HG03521 (cell line): ENCODE results near the gene MC3R.
"Not testable (repeated sequence)": the region's sequence is repeated elsewhere in the genome, so short reads cannot be mapped to it uniquely, and the experiment has no call there.

Experiments
- ATAC-seq: cut with Tn5 transposase; IDR thresholded peaks from one replicate; pipeline ENCODE4 v1.9.1; 2021; ENCODE audit warnings: mild to moderate bottlenecking, moderate library complexity; ENCODE audit not compliant: unreplicated experiment

Gene MC3R

GRCh38 chr20:56247954-56248782, at the start of gene MC3R:
Gene MC3R, plus strand, starts transcription at chr20:56248732. Its CDS starts 112 bp downstream, at chr20:56248844.
- ATAC-seq = no peak

GRCh38 chr20:56200456-56200855, 48.1 kb upstream of the MC3R start:
- no peak for ATAC-seq

- ATAC-seq = no peak
Measured at GRCh38 chr20:56202493-56203077, 45.9 kb upstream of the MC3R start.

- ATAC-seq = no peak
Measured at GRCh38 chr20:56204206-56204605, 44.3 kb upstream of the MC3R start.

GRCh38 chr20:56205346-56205745, 43.2 kb upstream of the MC3R start:
- no peak for ATAC-seq

- no peak for ATAC-seq
Measured at GRCh38 chr20:56207656-56208055, 40.9 kb upstream of the MC3R start.

GRCh38 chr20:56208121-56208520, 40.4 kb upstream of the MC3R start:
- no peak for ATAC-seq

GRCh38 chr20:56211051-56211450, 37.5 kb upstream of the MC3R start:
- ATAC-seq = no peak

GRCh38 chr20:56212091-56212490, 36.4 kb upstream of the MC3R start:
- no peak for ATAC-seq

GRCh38 chr20:56213321-56213720, 35.2 kb upstream of the MC3R start:
- no peak for ATAC-seq

GRCh38 chr20:56215115-56215514, 33.4 kb upstream of the MC3R start:
- ATAC-seq = no peak

GRCh38 chr20:56217829-56218228, 30.7 kb upstream of the MC3R start:
- ATAC-seq = no peak

- ATAC-seq = not testable (repeated sequence)
Measured at GRCh38 chr20:56221186-56221585, 27.3 kb upstream of the MC3R start.

GRCh38 chr20:56222201-56222600, 26.3 kb upstream of the MC3R start:
- no peak for ATAC-seq

GRCh38 chr20:56222945-56223344, 25.6 kb upstream of the MC3R start:
- no peak for ATAC-seq

GRCh38 chr20:56223352-56223751, 25.2 kb upstream of the MC3R start:
- ATAC-seq = no peak

- ATAC-seq = no peak
Measured at GRCh38 chr20:56228021-56228420, 20.5 kb upstream of the MC3R start.

- no peak for ATAC-seq
Measured at GRCh38 chr20:56229812-56230211, 18.7 kb upstream of the MC3R start.

- no peak for ATAC-seq
Measured at GRCh38 chr20:56234110-56234509, 14.4 kb upstream of the MC3R start.

GRCh38 chr20:56237335-56237734, 11.2 kb upstream of the MC3R start:
- ATAC-seq = no peak

- no peak for ATAC-seq
Measured at GRCh38 chr20:56244259-56244658, 4.3 kb upstream of the MC3R start.

GRCh38 chr20:56245761-56246160, 2.8 kb upstream of the MC3R start:
- ATAC-seq = no peak
